CD4-positive, alpha-beta T cell treated with Interleukin-4 for 4 hours (primary cell): ENCODE data around the gene LRRC19.
A peak's percentile ranks its signal among the peaks of the same experiment; 100 is the strongest.

Source experiments
- DNase-seq: peaks from one replicate; pipeline ENCODE4 v3.0.0-alpha.2; 2020

LRRC19 gene

DNA sequence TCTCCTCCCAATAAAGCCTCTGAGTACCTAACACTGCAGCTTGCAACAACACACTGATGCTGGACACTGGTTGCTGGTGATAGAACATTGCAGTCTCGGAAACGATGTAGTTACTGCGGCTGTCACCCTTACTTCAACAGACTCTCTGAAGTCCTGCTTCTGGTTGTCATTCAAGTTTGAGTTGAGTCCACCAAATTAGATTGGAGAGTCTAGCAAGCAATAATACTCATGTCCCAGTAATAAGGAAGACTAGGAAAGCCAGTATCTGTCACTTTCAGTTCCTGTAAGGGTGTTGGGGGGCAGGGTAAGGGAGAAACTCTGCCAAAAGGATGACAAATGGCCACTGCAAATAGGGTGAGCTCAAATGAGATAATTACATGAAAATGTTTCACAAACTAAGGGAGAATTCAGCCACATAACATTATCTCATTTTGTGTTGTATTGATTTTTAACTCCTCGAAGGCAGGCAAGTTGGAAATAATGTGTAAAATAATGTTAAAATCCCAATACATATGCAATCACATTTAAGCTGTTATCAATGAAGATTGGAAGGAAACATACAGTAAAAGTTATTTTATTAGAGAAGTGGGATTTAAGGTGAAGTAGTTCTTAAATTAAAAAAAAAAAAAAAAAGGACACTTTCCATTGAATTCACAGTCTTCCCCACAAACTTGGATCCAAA is 50.1 kb downstream of the LRRC19 start:
- DNase-seq, result no peak

DNA sequence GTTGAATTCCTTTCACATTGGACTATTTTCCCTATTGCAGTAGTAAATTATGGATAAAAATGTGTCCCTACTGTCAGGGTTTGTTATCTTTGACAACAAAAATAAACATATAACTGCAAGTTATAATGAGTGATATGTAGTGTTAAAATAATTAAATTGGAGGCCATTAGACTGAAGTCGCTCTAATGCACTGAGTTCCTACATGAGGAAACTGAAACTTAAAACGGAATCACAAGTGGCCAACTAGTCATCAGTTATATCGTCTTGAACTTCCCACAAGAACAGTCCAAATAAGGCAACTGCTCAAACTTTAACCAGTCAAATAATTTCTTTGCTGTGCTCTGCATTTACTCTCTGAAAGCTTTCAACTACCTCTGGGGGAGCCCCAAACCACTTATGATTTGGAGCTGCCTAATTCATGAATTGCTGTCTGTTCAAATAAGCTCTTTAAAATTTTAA is 51.4 kb downstream of the LRRC19 start:
- DNase-seq, result peak; percentile 38

GRCh38 chr9:26951794-26952193 is 53.7 kb downstream of the LRRC19 start:
- DNase-seq, result no peak

DNA sequence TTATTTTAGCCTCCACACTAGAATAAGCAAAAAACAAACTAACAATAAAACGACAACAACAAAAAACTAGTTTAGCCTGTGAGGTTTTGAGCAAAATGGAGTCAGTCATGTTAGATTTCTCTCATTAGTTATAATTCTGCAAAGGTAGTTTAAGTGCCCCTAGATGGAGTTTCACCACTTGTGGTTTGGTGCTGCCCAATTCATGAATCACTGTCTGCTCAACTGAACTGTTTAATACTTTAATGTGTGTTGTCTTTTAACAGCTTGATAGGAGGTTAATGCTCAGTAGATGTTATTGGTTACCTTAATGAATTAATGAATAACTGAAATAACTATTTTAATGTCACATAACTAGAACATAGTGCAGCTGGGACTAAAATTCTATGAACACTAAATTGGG is 55.0 kb downstream of the LRRC19 start:
- DNase-seq, result no peak

DNA sequence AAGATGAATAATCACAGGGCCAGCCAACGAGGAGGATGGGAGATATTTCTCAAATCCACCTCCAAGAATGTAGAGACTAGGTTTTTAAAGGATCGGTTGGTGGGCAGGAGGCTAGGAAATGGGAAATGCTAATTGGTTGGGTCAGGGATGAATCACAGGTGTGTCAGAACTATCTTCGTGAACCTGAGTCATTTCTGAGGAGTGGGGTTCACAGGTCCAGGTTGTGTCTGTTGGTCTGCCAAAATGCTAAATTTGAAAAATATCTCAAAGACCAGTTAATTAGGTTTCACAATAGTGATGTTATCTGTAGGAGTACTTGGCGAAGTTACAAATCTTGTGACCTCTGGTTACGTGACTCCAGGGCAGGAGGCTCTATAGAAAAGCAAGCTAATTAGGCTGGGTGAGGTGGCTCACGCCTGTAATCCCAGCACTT is 55.8 kb downstream of the LRRC19 start:
- no peak for DNase-seq

DNA sequence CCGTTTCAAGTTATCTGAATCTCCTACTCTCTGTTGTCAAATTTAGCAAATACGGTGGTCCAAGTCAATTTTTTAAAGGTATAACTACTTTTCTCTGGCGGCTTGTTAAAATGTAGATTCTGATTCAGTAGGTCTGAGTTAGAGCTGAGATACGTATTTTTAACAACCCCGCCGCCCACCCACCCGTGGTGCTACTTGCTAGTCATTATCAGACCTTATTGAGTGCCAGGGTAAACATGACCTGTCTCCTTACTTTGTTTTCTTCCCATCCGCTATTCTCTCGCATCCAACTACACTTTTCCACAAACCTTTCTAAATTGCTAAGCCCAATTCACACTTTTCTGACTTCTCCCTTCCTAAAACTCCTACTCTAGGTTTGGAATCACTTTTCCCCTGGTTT is 57.7 kb downstream of the LRRC19 start:
- no peak for DNase-seq

DNA sequence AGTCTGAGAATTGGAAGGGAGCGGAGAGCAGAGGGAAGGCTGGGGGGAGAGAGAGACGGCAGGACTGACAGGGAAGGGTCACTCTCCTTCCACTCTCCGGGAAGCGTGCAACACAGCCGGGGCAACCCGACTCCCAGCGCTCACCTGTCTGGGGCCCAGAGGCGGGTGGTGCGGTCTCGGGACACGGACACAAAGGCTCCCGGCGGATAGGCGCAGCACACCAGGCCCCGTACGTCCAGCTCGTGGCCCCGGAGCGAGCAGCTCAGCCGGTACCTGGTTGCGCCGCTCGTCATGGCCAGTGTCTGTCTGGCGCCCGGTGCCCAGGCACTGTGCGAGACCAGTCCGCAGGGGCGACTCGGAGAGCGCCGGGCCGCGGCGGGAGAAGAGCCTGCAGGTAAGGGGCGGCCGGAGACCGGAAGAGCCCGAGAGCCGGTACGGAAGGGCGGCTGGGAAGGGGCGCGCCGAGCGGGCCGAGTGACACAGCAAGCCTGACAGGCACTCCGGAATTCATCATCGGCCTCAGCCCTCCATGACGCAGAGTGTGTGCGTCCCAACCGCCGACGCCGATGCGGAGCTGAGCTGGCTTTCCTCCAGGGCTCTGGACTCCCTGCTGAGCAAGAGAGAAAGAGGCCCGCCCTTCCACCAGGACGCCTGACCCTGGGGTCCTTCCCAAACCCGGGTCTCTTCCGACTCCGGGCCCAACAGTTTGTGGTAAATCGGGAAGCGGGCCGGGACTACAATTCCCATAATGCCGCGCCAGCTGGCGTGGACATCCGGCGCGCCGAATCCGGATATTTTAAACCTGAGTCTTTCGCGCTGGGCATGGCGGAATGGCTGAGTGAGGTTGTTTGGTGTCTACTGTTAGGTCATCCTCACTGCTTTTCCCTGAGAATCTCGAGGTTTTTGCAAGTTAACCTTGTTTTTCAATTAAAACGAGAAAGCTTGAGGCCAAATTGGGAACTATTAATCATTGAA is 58.4 kb downstream of the LRRC19 start, which contains the start of gene PLAA:
PLAA (minus strand) TSS at position 490 of the 975 bp plus-strand sequence; CDS start at position 293, 197 bp downstream.
- DNase-seq, result peak; percentile 81

- no peak for DNase-seq
Measured at GRCh38 chr9:26945591-26945990, 59.9 kb downstream of the LRRC19 start.
